CD4-positive, CD25-positive, alpha-beta regulatory T cell (primary cell): ENCODE measurements around the gene SLC32A1. TPM values are rescaled to one million over a fixed set of nuclear protein-coding genes. Genes with fewer than 3 reads are reported as not detected.
A peak's percentile ranks its signal among the peaks of the same experiment; 100 is the strongest.

Source experiments
- ATAC-seq, 2 donors: fragments of 150-1000 bp; cut with Tn5 transposase; one replicate each; pipeline ENCODE4 v1.10.0; 2021; ENCODE audit warnings: low read depth in 2 of 2, moderate number of reproducible peaks in 2 of 2, moderate library complexity in 1 of 2
- DNase-seq, 3 donors: peaks; one replicate each; pipeline versions ENCODE4 v3.0.0 to v3.0.0-alpha.2; 2012 to 2022; ENCODE audit warnings: mixed read lengths in 1 of 3
- H3K27ac ChIP-seq: one replicate; pipeline ENCODE4 v1.7.0; 2013; ENCODE audit warnings: mild to moderate bottlenecking, low read length; ENCODE audit not compliant: insufficient read depth, poor library complexity, severe bottlenecking
- H3K27me3 ChIP-seq: one replicate; pipeline ENCODE4 v1.7.0; 2013; ENCODE audit warnings: low read length; ENCODE audit not compliant: control insufficient read depth, insufficient read depth
- H3K36me3 ChIP-seq: one replicate; pipeline ENCODE4 v1.7.0; 2013; ENCODE audit warnings: mild to moderate bottlenecking, low read length, moderate library complexity; ENCODE audit not compliant: control insufficient read depth, insufficient read depth
- H3K4me1 ChIP-seq: 2 replicates; pipeline ENCODE4 v1.7.0; 2013; ENCODE audit warnings: mild to moderate bottlenecking, low read length; ENCODE audit not compliant: insufficient read depth, control insufficient read depth, poor library complexity, severe bottlenecking
- H3K4me3 ChIP-seq: one replicate; pipeline ENCODE4 v1.7.0; 2013; ENCODE audit warnings: low read depth, mild to moderate bottlenecking, low read length, moderate library complexity
- H3K9me3 ChIP-seq, 2 experiments: 1 replicate in 1 of 2; 2 replicates in 1 of 2; pipeline ENCODE4 v1.7.0; 2013; ENCODE audit warnings: low read length in 2 of 2, mild to moderate bottlenecking in 1 of 2, moderate library complexity in 1 of 2; ENCODE audit not compliant: control insufficient read depth in 2 of 2
- H3K27ac Mint-ChIP-seq, 3 donors: one replicate each; pipeline ENCODE4 v1.8.0; 2020 to 2022; ENCODE audit warnings: mild to moderate bottlenecking in 3 of 3, mixed read lengths in 3 of 3, moderate library complexity in 2 of 3
- H3K27me3 Mint-ChIP-seq: one replicate; pipeline ENCODE4 v1.8.0; 2022; ENCODE audit warnings: mild to moderate bottlenecking, mixed read lengths
- H3K36me3 Mint-ChIP-seq: one replicate; pipeline ENCODE4 v1.8.0; 2020; ENCODE audit warnings: mixed read lengths
- H3K4me1 Mint-ChIP-seq, 4 donors: one replicate each; pipeline ENCODE4 v1.8.0; 2020 to 2022; ENCODE audit warnings: mixed read lengths in 4 of 4, mild to moderate bottlenecking in 1 of 4
- H3K4me3 Mint-ChIP-seq, 4 donors: one replicate each; pipeline ENCODE4 v1.8.0; 2020 to 2022; ENCODE audit warnings: mild to moderate bottlenecking in 4 of 4, mixed read lengths in 4 of 4, moderate library complexity in 3 of 4
- H3K9me3 Mint-ChIP-seq, 7 donors: one replicate each; pipeline ENCODE4 v1.8.0; 2020 to 2022; ENCODE audit warnings: mixed read lengths in 7 of 7, mild to moderate bottlenecking in 3 of 7, moderate library complexity in 2 of 7
- polyA plus RNA-seq, 4 donors: library from polyadenylated mRNA; unstranded; fragments of 300-500 nt; fragmentation: Illumina TruSeq; gene quantifications; one replicate each; pipeline ENCODE4 v1.2.3, GENCODE V29; 2021
- total RNA-seq: library from RNA; stranded (reverse); gene quantifications from one replicate; pipeline ENCODE4 v1.2.3, GENCODE V29; 2022

The SLC32A1 gene
- total and polyA plus RNA-seq, 5 donors from 2014 or later = not detected

- Histone ChIP-seq H3K27ac (no peak overlapping the region), H3K27me3 (no peaks in the 10 kb centered on the region), H3K9me3 (peaks cover 0 to 5% of the 10 kb centered on the region in 2 experiments), H3K36me3 (peaks cover 72% of the 10 kb centered on the region), H3K4me3 (no peak overlapping the region), H3K4me1 (no peaks in the 10 kb centered on the region)
- no peak for DNase-seq
- Mint-ChIP-seq H3K9me3 (peaks cover 0 to 7% (median 3%) of the 10 kb centered on the region in 7 donors), H3K36me3 (peaks cover 70% of the 10 kb centered on the region), H3K4me3 (no peak overlapping the region), H3K4me1 (peaks cover 0 to 9% (median 2%) of the 10 kb centered on the region in 4 donors), H3K27ac (peak overlapping the region in 1 of 3 donors; percentile 62), H3K27me3 (no peaks in the 10 kb centered on the region)
- ATAC-seq = no peak
Measured at GRCh38 chr20:38769376-38770295, 45.4 kb downstream of the SLC32A1 start.

- peaks cover 0 to 5% of the 10 kb centered on the region in 2 experiments for H3K9me3 ChIP-seq
- no peak overlapping the region for H3K4me3 ChIP-seq
- no peaks in the 10 kb centered on the region for H3K4me1 ChIP-seq
- H3K27me3 ChIP-seq = no peaks in the 10 kb centered on the region
- H3K9me3 Mint-ChIP-seq = peaks cover 0 to 7% (median 3%) of the 10 kb centered on the region in 7 donors
- peaks cover 65% of the 10 kb centered on the region for H3K36me3 Mint-ChIP-seq
- peaks cover 0 to 9% (median 2%) of the 10 kb centered on the region in 4 donors for H3K4me1 Mint-ChIP-seq
- no peaks in the 10 kb centered on the region for H3K27me3 Mint-ChIP-seq
- DNase-seq (no peak), ATAC-seq (no peak)
- peaks cover 66% of the 10 kb centered on the region for H3K36me3 ChIP-seq
- no peak overlapping the region for H3K4me3 Mint-ChIP-seq
- H3K27ac Mint-ChIP-seq = no peak overlapping the region
- no peak overlapping the region for H3K27ac ChIP-seq
Measured at GRCh38 chr20:38770546-38770945, 46.3 kb downstream of the SLC32A1 start.

- Histone ChIP-seq H3K27me3 (no peaks in the 10 kb centered on the region), H3K4me1 (no peaks in the 10 kb centered on the region), H3K36me3 (peaks cover 62% of the 10 kb centered on the region), H3K27ac (no peak overlapping the region), H3K9me3 (peaks cover 0 to 5% of the 10 kb centered on the region in 2 experiments), H3K4me3 (no peak overlapping the region)
- peaks cover 0 to 7% (median 3%) of the 10 kb centered on the region in 7 donors for H3K9me3 Mint-ChIP-seq
- H3K27me3 Mint-ChIP-seq = no peaks in the 10 kb centered on the region
- peaks cover 0 to 9% (median 2%) of the 10 kb centered on the region in 4 donors for H3K4me1 Mint-ChIP-seq
- no peak for DNase-seq
- no peak for ATAC-seq
- peak overlapping the region in 1 of 3 donors; percentile 51 for H3K27ac Mint-ChIP-seq
- peaks cover 63% of the 10 kb centered on the region for H3K36me3 Mint-ChIP-seq
- H3K4me3 Mint-ChIP-seq = no peak overlapping the region
Measured at GRCh38 chr20:38770970-38771369, 46.7 kb downstream of the SLC32A1 start.

- Histone ChIP-seq H3K4me3 (no peak overlapping the region), H3K36me3 (peaks cover 55% of the 10 kb centered on the region), H3K27me3 (no peaks in the 10 kb centered on the region), H3K4me1 (no peaks in the 10 kb centered on the region), H3K9me3 (peaks cover 0 to 5% of the 10 kb centered on the region in 2 experiments), H3K27ac (no peak overlapping the region)
- peaks cover 64% of the 10 kb centered on the region for H3K36me3 Mint-ChIP-seq
- ATAC-seq (no peak), DNase-seq (no peak)
- H3K9me3 Mint-ChIP-seq = peaks cover 0 to 7% (median 3%) of the 10 kb centered on the region in 7 donors
- H3K4me1 Mint-ChIP-seq = peaks cover 0 to 9% (median under 1%) of the 10 kb centered on the region in 4 donors
- no peak overlapping the region for H3K4me3 Mint-ChIP-seq
- H3K27ac Mint-ChIP-seq = peak overlapping the region in 1 of 3 donors; percentile 51
- no peaks in the 10 kb centered on the region for H3K27me3 Mint-ChIP-seq
Measured at GRCh38 chr20:38771621-38772020, 47.3 kb downstream of the SLC32A1 start.

GRCh38 chr20:38774167-38774566 lies 49.9 kb downstream of the SLC32A1 start:
- Mint-ChIP-seq H3K9me3 (peaks cover 0 to 7% (median 3%) of the 10 kb centered on the region in 7 donors), H3K27ac (peak overlapping the region in 1 of 3 donors; percentile 13), H3K36me3 (peaks cover 46% of the 10 kb centered on the region), H3K4me3 (no peak overlapping the region), H3K4me1 (peaks cover 0 to 14% (median under 1%) of the 10 kb centered on the region in 4 donors), H3K27me3 (no peaks in the 10 kb centered on the region)
- ATAC-seq = no peak
- Histone ChIP-seq H3K27ac (no peak overlapping the region), H3K27me3 (no peaks in the 10 kb centered on the region), H3K4me1 (no peaks in the 10 kb centered on the region), H3K9me3 (peaks cover 0 to 5% of the 10 kb centered on the region in 2 experiments), H3K36me3 (peaks cover 33% of the 10 kb centered on the region), H3K4me3 (no peak overlapping the region)
- no peak for DNase-seq

GRCh38 chr20:38776363-38776762 lies 52.1 kb downstream of the SLC32A1 start:
- Mint-ChIP-seq H3K4me1 (peaks cover 0 to 12% (median 2%) of the 10 kb centered on the region in 4 donors), H3K9me3 (peaks cover 0 to 7% (median 3%) of the 10 kb centered on the region in 7 donors), H3K36me3 (peaks cover 35% of the 10 kb centered on the region), H3K27me3 (no peaks in the 10 kb centered on the region), H3K4me3 (no peak overlapping the region), H3K27ac (no peak overlapping the region)
- H3K36me3 ChIP-seq = peaks cover 29% of the 10 kb centered on the region
- no peaks in the 10 kb centered on the region for H3K27me3 ChIP-seq
- H3K27ac ChIP-seq = no peak overlapping the region
- ATAC-seq (no peak), DNase-seq (no peak)
- peaks cover 0 to 5% of the 10 kb centered on the region in 2 experiments for H3K9me3 ChIP-seq
- H3K4me1 ChIP-seq = no peaks in the 10 kb centered on the region
- no peak overlapping the region for H3K4me3 ChIP-seq
